Stomach (tissue), 9 donors: ENCODE measurements around the gene MYZAP. TPM values are rescaled to one million over a fixed set of nuclear protein-coding genes. Genes with fewer than 3 reads are reported as not detected.
A peak's percentile ranks its signal among the peaks of the same experiment; 100 is the strongest.

Experiments used
- DNase-seq, 2 donors: peaks; one replicate each; pipeline versions ENCODE4 v3.0.0 to v3.0.0-alpha.2; 2013 to 2019
- H3K27ac ChIP-seq, 5 donors: fragments of 200-600 bp in 4 of 5; sonication (generic) in 4 of 5; one replicate each; pipeline ENCODE4 v1.5.1; 2013 to 2019; ENCODE audit warnings: mild to moderate bottlenecking in 1 of 5, moderate library complexity in 1 of 5
- H3K27me3 ChIP-seq, 3 donors: fragments of 200-600 bp; sonication (generic); one replicate each; pipeline ENCODE4 v1.5.1; 2017 to 2019; ENCODE audit warnings: mixed run types in 1 of 3
- H3K36me3 ChIP-seq, 4 donors: fragments of 200-600 bp; sonication (generic); 1 replicate in 3 of 4; 2 replicates in 1 of 4; pipeline ENCODE4 v1.5.1; 2016 to 2019
- H3K4me1 ChIP-seq, 4 donors: fragments of 200-600 bp; sonication (generic); one replicate each; pipeline ENCODE4 v1.5.1; 2016 to 2019
- H3K4me3 ChIP-seq, 4 donors: fragments of 200-600 bp; sonication (generic) in 3 of 4; one replicate each; pipeline ENCODE4 v1.5.1; 2016 to 2019; ENCODE audit warnings: mild to moderate bottlenecking in 1 of 4
- H3K9me3 ChIP-seq, 4 donors: fragments of 200-600 bp; sonication (generic); one replicate each; pipeline ENCODE4 v1.5.1; 2016 to 2019
- CTCF ChIP-seq, 7 experiments: fragments of 450-650 bp in 4 of 7; fragments of 200-600 bp in 3 of 7; sonication (generic) in 3 of 7; IDR thresholded peaks; one replicate each; pipeline ENCODE4 v1.5.1; 2016 to 2019; ENCODE audit warnings: antibody characterized with exemption in 7 of 7, control low read depth in 2 of 7, mild to moderate bottlenecking in 1 of 7
- EP300 ChIP-seq: sonication (generic); formaldehyde crosslinking; IDR thresholded peaks from one replicate; pipeline ENCODE4 v1.6.1; 2017; ENCODE audit warnings: antibody characterized with exemption
- POLR2A ChIP-seq, 4 donors: fragments of 450-650 bp; IDR thresholded peaks; one replicate each; pipeline ENCODE4 v1.6.1; 2016; ENCODE audit warnings: antibody characterized with exemption in 4 of 4, control low read depth in 2 of 4, mild to moderate bottlenecking in 1 of 4, moderate library complexity in 1 of 4
- POLR2AphosphoS5 ChIP-seq, 3 donors: sonication (generic); formaldehyde crosslinking; IDR thresholded peaks; one replicate each; pipeline ENCODE4 v1.6.1; 2016; ENCODE audit warnings: antibody characterized with exemption in 3 of 3
- WGBS, 5 donors: extraction: QIAGEN DNeasy Blood & Tissue Kit in 3 of 5; methylation state at CpG; one replicate each; pipeline versions ENCODE4 v1.1.5 to v1.1.7; 2013 to 2018; 5-methylcytosine and 5-hydroxymethylcytosine counted together
- intact Hi-C: fragments of 100-400 bp; cut with DNase I; formaldehyde crosslinking; loops from one replicate; pipeline ENCODE4 v1.15.1; 2023; ENCODE audit warnings: low total_unique reads
- polyA plus RNA-seq, 3 donors: library from polyadenylated mRNA; stranded (reverse); fragments of 200-250 nt; gene quantifications; one replicate each; pipeline ENCODE4 v1.2.3, GENCODE V29; 2013
- total RNA-seq, 5 donors: library from RNA; depleted of rRNA; stranded (reverse); fragments of >200 nt; gene quantifications; one replicate each; pipeline versions ENCODE4 v1.1.0 to v1.2.3, GENCODE V29; 2014 to 2016
- donor health status: healthy with polysubstance abuse.
- donor health status: Bipolar disorder and iron deficiency.
- donor health status: healthy.

The MYZAP gene
- total and polyA plus RNA-seq, 8 donors: 9.4 to 59.8 (median 20.9) TPM; not detected in 1

DNA sequence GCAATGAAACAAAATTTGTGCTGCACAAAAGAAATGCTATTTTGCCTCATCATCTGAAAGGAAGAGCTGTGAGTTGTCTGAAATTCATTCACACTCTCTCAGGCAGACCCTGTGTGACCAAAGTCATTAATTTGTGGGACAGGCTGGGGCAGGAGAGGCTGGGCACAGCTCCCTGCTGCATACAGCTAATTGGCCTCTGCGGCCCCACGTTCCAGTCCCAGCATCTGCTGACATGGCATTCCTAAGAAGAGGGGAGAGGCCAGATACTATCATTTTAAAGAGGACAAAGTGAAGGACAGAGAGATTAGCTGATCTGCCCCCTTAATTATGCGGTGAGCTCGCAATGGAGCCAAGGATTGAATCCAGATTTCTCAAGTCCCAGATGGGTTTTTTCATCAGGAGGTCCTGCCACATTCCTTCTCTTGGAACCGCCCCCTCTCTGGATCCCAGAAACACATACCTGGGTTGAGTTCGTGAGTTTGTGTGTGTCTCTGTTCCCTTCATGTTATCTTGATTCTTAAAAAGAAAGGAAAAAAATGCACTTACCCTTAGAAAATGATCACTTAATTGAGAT is 139.9 kb downstream of the MYZAP start:
- 75 to 81% (median 77%) methylated on average over 6 of the region's 6 CpGs for WGBS, 5 donors
- no peak overlapping the region for H3K4me3 ChIP-seq
- H3K27me3 ChIP-seq: no peaks in the 10 kb centered on the region
- intact Hi-C loops: no loop called here
- H3K36me3 ChIP-seq: peaks cover 0 to 4% (median 0%) of the 10 kb centered on the region in 4 donors
- DNase-seq: no peak
- peaks cover 0 to 15% (median 2%) of the 10 kb centered on the region in 4 donors for H3K4me1 ChIP-seq
- TF ChIP-seq POLR2AphosphoS5 (IDR thresholded peaks at IDR 0.05): no peak
- TF ChIP-seq POLR2A (IDR thresholded peaks at IDR 0.05): no peak
- no peak for TF ChIP-seq EP300
- no peak for TF ChIP-seq CTCF (IDR thresholded peaks at IDR 0.05)
- H3K9me3 ChIP-seq: no peaks in the 10 kb centered on the region
- H3K27ac ChIP-seq: no peak overlapping the region

DNA sequence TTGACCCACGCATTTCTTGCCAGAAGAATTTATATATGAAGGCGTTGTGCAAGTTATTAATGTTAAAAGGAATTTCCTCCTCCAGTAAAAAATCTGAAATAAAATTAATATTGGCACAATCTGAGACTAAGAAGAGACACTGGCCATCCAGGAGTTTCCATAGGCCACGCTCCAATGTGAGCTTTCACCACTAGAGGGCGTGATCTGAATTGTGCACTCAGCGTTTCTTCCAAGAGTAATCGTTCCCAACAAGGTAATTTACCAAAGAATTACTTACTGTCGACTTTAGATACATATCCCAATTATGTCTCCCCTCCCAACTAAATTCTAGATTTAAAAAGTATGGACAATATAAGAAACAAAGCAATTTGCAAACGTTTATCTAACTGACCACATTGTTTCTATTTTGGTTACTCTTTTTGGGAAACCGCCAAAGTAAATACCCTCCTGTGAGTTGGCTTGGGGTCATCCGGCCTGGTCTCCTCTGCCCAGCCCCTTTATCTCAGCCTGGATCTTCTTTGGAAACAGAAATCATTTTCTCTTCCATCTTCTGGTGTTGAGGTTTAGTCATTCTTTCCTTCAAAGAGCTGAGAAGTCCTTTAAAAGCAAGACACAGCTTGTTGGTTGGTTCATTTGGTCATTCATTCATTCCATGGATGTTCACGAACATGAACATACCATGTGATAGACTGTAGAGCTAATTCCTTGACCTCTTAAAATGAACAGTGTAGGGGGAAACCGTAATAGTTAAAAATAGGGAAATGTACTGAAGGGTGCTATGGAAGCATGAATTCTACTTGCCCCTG is 141.0 kb downstream of the MYZAP start:
- no peak overlapping the region for H3K4me3 ChIP-seq
- WGBS, 5 donors: 36 to 41% (median 40%) methylated on average over 12 of the region's 12 CpGs
- H3K27ac ChIP-seq: no peak overlapping the region
- TF ChIP-seq POLR2AphosphoS5 (IDR thresholded peaks at IDR 0.05) (no peak), CTCF (IDR thresholded peaks at IDR 0.05) (peak in 5 of 7 experiments; percentile 18 to 91 (median 81))
- no peaks in the 10 kb centered on the region for H3K9me3 ChIP-seq
- intact Hi-C loops: no loop called here
- H3K27me3 ChIP-seq: no peaks in the 10 kb centered on the region
- no peaks in the 10 kb centered on the region for H3K36me3 ChIP-seq
- peaks cover 0 to 15% (median 2%) of the 10 kb centered on the region in 4 donors for H3K4me1 ChIP-seq
- peak; percentile 63 to 69 for DNase-seq

DNA sequence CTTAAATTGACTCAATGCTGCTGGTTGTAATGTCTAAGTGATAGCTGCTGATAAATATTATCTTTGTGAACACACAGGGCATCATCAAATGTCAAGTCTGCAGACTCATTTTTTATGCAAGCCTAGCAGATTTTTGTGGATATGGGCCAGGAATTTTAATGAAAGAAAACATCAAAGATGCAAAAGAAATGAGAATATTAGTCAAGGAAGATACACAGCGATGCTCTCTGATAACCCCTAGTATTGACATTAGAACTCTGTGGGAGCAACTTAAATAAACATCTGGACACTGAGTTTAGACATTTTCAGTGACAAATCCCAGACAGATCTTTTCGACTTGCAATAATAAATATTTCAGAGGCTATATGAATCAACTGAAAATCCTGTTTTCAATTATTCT is 143.2 kb downstream of the MYZAP start:
- 56 to 68% (median 64%) methylated on average over 2 of the region's 2 CpGs for WGBS, 5 donors
- Histone ChIP-seq H3K4me3 (no peak overlapping the region), H3K4me1 (peaks cover 0 to 15% (median 2%) of the 10 kb centered on the region in 4 donors), H3K27me3 (no peaks in the 10 kb centered on the region), H3K36me3 (no peaks in the 10 kb centered on the region), H3K27ac (no peak overlapping the region), H3K9me3 (no peaks in the 10 kb centered on the region)
- intact Hi-C loops: no loop called here
- TF ChIP-seq CTCF (IDR thresholded peaks at IDR 0.05) (no peak), POLR2A (IDR thresholded peaks at IDR 0.05) (no peak), POLR2AphosphoS5 (IDR thresholded peaks at IDR 0.05) (no peak), EP300 (no peak)
- no peak for DNase-seq

Other genes with a start within 250 kb of the MYZAP start
- 10 to 100 TPM in 4 of 5 donors, under 1 TPM in 1; 0.29 to 36.2 (median 29.3) TPM for gene CGNL1, start 215.4 kb upstream of the MYZAP start, total RNA-seq
- gene CGNL1, start 215.4 kb upstream of the MYZAP start, polyA plus RNA-seq: 10 to 100 TPM in 1 of 3 donors, 1 to 10 TPM in 2; 4.9 to 16.4 (median 8.2) TPM
- 1,000 to 10,000 TPM in 1 of 5 donors, 100 to 1,000 TPM in 3, 10 to 100 TPM in 1; 54.0 to 1,088 (median 385) TPM for gene POLR2M, start 114.8 kb downstream of the MYZAP start, total RNA-seq
- gene POLR2M, start 114.8 kb downstream of the MYZAP start, polyA plus RNA-seq: 100 to 1,000 TPM in 1 of 3 donors, 10 to 100 TPM in 2; 41.6 to 139 (median 56.4) TPM